ENCODE data around the gene TMEM223.

DNA sequence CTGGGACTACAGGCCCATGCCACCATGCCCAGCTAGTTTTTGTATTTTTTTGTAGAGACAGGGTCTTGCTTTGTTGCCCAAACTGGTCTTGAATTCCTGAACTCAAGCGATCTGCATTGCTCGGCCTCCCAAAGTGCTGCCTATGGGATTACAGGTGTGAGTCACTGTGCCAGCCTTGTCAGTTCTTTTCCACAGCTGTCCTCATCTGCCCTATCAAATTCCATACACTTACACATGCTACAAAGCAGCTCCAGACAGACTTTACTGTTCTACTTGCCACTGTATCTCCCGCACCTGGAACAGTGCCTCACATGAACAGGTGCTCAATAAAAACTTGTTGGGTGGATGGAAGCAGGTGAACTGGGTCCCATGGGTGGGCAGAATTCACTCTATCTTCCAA, 31.9 kb upstream of the TMEM223 start:
- TF ChIP-seq ZFX (IDR thresholded peaks at IDR 0.05; ENCODE audit: borderline replicate concordance) (no peak), CTCF (IDR thresholded peaks at IDR 0.05) (no peak)
